Central memory CD4-positive, alpha-beta T cell (primary cell): ENCODE measurements around the gene ZNF609.

ENCODE experiments used
- DNase-seq: peaks from one replicate; pipeline ENCODE4 v3.0.0; 2022

The ZNF609 gene

GRCh38 chr15:64542091-64542490, 81.7 kb downstream of the ZNF609 start:
- no peak for DNase-seq

GRCh38 chr15:64544450-64544849, 84.1 kb downstream of the ZNF609 start:
- no peak for DNase-seq

- no peak for DNase-seq
Measured at GRCh38 chr15:64547275-64547674, 86.9 kb downstream of the ZNF609 start.

- no peak for DNase-seq
Measured at GRCh38 chr15:64548235-64548634, 87.9 kb downstream of the ZNF609 start.

- no peak for DNase-seq
Measured at GRCh38 chr15:64549860-64550259, 89.5 kb downstream of the ZNF609 start.

GRCh38 chr15:64552281-64552948, 92.0 kb downstream of the ZNF609 start:
- DNase-seq: no peak

GRCh38 chr15:64558460-64559179, 98.2 kb downstream of the ZNF609 start:
- DNase-seq: no peak

GRCh38 chr15:64559243-64559642, 98.9 kb downstream of the ZNF609 start:
- DNase-seq: no peak

GRCh38 chr15:64560501-64560900, 100.1 kb downstream of the ZNF609 start:
- DNase-seq: no peak

GRCh38 chr15:64560998-64561397, 100.6 kb downstream of the ZNF609 start:
- DNase-seq: no peak

GRCh38 chr15:64562003-64562640, 101.7 kb downstream of the ZNF609 start:
- DNase-seq: no peak

GRCh38 chr15:64566102-64566501, 105.7 kb downstream of the ZNF609 start:
- no peak for DNase-seq

GRCh38 chr15:64566629-64567427, 106.5 kb downstream of the ZNF609 start:
- no peak for DNase-seq

- DNase-seq: no peak
Measured at GRCh38 chr15:64568765-64569164, 108.4 kb downstream of the ZNF609 start.

- DNase-seq: no peak
Measured at GRCh38 chr15:64571857-64572291, 111.5 kb downstream of the ZNF609 start.

- no peak for DNase-seq
Measured at GRCh38 chr15:64572856-64573255, 112.5 kb downstream of the ZNF609 start.

GRCh38 chr15:64574301-64575017, 114.1 kb downstream of the ZNF609 start:
- DNase-seq: no peak

- no peak for DNase-seq
Measured at GRCh38 chr15:64580696-64581407, 120.5 kb downstream of the ZNF609 start.

GRCh38 chr15:64581408-64581761, 121.0 kb downstream of the ZNF609 start:
- DNase-seq: no peak

- no peak for DNase-seq
Measured at GRCh38 chr15:64582202-64582601, 121.8 kb downstream of the ZNF609 start.

- DNase-seq: no peak
Measured at GRCh38 chr15:64583519-64583918, 123.1 kb downstream of the ZNF609 start.

GRCh38 chr15:64583983-64584382, 123.6 kb downstream of the ZNF609 start:
- DNase-seq: no peak
